Measurements from ENCODE around the gene UQCC2.

Gene UQCC2

GRCh38 chr6:33683576-33684427 is 27.7 kb downstream of the UQCC2 start:
- Histone ChIP-seq H3K27me3 (ENCODE audit: insufficient read depth, poor library complexity, severe bottlenecking) (no peaks in the 10 kb centered on the region), H3K27ac (replicated peaks) (no peak overlapping the region)
- no peak for DNase-seq (ENCODE audit: low read depth in 1 of 2, low spot score in 1 of 2)

DNA sequence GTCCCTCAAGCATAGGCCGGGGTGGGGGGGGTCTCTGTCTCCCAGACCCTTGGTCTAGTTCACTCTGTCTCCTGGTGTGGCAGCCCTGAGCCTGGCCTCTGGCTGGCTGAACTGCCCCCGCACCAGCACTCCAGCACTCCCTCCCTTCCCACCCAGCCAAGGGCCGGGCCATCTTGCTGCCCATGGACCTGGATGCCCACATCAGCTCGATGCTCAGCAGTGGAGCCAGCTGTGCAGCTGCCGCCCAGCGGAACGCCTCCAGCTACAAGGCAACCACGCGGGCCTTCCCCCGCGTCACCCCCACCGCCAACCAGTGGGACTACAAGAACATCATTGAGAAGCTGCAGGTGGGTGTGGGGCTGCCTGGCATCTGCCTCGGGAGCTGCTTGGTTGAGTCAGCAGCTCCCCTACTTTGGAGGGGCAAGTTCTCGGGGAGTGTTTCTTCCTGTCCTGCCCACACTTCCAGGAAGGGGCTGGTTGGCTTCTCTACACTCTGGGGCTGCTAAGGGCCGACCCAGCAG is 28.4 kb downstream of the UQCC2 start:
- Histone ChIP-seq H3K27ac (replicated peaks) (no peak overlapping the region), H3K27me3 (ENCODE audit: insufficient read depth, poor library complexity, severe bottlenecking) (no peaks in the 10 kb centered on the region), H3K4me3 (replicated peaks; ENCODE audit: insufficient read depth, low read length) (no peak overlapping the region)
- DNase-seq (ENCODE audit: low read depth in 1 of 2, low spot score in 1 of 2) = no peak
- TF ChIP-seq, protein P1, sequence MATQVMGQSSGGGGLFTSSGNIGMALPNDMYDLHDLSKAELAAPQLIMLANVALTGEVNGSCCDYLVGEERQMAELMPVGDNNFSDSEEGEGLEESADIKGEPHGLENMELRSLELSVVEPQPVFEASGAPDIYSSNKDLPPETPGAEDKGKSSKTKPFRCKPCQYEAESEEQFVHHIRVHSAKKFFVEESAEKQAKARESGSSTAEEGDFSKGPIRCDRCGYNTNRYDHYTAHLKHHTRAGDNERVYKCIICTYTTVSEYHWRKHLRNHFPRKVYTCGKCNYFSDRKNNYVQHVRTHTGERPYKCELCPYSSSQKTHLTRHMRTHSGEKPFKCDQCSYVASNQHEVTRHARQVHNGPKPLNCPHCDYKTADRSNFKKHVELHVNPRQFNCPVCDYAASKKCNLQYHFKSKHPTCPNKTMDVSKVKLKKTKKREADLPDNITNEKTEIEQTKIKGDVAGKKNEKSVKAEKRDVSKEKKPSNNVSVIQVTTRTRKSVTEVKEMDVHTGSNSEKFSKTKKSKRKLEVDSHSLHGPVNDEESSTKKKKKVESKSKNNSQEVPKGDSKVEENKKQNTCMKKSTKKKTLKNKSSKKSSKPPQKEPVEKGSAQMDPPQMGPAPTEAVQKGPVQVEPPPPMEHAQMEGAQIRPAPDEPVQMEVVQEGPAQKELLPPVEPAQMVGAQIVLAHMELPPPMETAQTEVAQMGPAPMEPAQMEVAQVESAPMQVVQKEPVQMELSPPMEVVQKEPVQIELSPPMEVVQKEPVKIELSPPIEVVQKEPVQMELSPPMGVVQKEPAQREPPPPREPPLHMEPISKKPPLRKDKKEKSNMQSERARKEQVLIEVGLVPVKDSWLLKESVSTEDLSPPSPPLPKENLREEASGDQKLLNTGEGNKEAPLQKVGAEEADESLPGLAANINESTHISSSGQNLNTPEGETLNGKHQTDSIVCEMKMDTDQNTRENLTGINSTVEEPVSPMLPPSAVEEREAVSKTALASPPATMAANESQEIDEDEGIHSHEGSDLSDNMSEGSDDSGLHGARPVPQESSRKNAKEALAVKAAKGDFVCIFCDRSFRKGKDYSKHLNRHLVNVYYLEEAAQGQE (IDR thresholded peaks at IDR 0.05; ENCODE audit: insufficient replicate concordance, low read depth) = no peak
- TF ChIP-seq, protein P2, sequence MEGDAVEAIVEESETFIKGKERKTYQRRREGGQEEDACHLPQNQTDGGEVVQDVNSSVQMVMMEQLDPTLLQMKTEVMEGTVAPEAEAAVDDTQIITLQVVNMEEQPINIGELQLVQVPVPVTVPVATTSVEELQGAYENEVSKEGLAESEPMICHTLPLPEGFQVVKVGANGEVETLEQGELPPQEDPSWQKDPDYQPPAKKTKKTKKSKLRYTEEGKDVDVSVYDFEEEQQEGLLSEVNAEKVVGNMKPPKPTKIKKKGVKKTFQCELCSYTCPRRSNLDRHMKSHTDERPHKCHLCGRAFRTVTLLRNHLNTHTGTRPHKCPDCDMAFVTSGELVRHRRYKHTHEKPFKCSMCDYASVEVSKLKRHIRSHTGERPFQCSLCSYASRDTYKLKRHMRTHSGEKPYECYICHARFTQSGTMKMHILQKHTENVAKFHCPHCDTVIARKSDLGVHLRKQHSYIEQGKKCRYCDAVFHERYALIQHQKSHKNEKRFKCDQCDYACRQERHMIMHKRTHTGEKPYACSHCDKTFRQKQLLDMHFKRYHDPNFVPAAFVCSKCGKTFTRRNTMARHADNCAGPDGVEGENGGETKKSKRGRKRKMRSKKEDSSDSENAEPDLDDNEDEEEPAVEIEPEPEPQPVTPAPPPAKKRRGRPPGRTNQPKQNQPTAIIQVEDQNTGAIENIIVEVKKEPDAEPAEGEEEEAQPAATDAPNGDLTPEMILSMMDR (IDR thresholded peaks at IDR 0.05; ENCODE audit: insufficient read depth, low read length) = no peak
- TF ChIP-seq POLR2AphosphoS5 (IDR thresholded peaks at IDR 0.05; ENCODE audit: low read depth) (no peak), SPI1 (IDR thresholded peaks at IDR 0.05; ENCODE audit: borderline replicate concordance, low read depth) (no peak), GABPA (IDR thresholded peaks at IDR 0.05; ENCODE audit: low read depth) (no peak)

More at GRCh38 chr6:33683576-33684427, 27.7 kb downstream of the UQCC2 start:
- no peak overlapping the region for H3K4me3 ChIP-seq (replicated peaks; ENCODE audit: insufficient read depth, low read length)
- TF ChIP-seq, protein P2 (IDR thresholded peaks at IDR 0.05; ENCODE audit: insufficient read depth, low read length) = no peak
- TF ChIP-seq POLR2AphosphoS5 (IDR thresholded peaks at IDR 0.05; ENCODE audit: low read depth) (no peak), GABPA (IDR thresholded peaks at IDR 0.05; ENCODE audit: low read depth) (no peak), SPI1 (IDR thresholded peaks at IDR 0.05; ENCODE audit: borderline replicate concordance, low read depth) (no peak)
- TF ChIP-seq, protein P1 (IDR thresholded peaks at IDR 0.05; ENCODE audit: insufficient replicate concordance, low read depth) = no peak

DNA sequence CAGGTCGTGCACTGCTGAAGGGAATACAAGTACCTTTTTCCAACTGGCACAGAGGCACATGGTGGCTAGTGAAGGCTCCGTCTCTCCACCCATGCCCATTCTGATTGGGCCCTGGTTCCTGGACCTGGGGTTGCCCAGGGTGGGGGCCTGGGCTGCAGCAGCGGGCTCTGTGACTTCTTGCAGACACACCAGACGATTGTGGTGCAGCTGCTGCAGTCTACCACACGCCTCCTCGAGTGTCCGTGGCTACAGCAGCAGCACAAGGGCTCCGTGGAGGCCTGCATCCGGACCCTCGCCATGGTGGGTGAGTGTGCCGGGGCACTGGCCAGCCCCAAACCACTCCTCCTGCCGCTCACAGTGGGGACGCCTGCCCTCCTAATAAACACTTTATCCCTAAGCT is 29.2 kb downstream of the UQCC2 start:
- DNase-seq (ENCODE audit: low read depth in 1 of 2, low spot score in 1 of 2) = no peak
- Histone ChIP-seq H3K27ac (replicated peaks) (no peak overlapping the region), H3K27me3 (ENCODE audit: insufficient read depth, poor library complexity, severe bottlenecking) (no peaks in the 10 kb centered on the region), H3K4me3 (replicated peaks; ENCODE audit: insufficient read depth, low read length) (no peak overlapping the region)
- TF ChIP-seq, protein P2 (IDR thresholded peaks at IDR 0.05; ENCODE audit: insufficient read depth, low read length) = no peak
- TF ChIP-seq, protein P1 (IDR thresholded peaks at IDR 0.05; ENCODE audit: insufficient replicate concordance, low read depth) = no peak
- TF ChIP-seq POLR2AphosphoS5 (IDR thresholded peaks at IDR 0.05; ENCODE audit: low read depth) = no peak
- TF ChIP-seq GABPA (IDR thresholded peaks at IDR 0.05; ENCODE audit: low read depth) = no peak
- TF ChIP-seq SPI1 (IDR thresholded peaks at IDR 0.05; ENCODE audit: borderline replicate concordance, low read depth) = no peak

Measured in HL-60 (cell line).